ENCODE data around the gene KRTAP2-4.
"Not testable (repeated sequence)": the region's sequence is repeated elsewhere in the genome, so short reads cannot be mapped to it uniquely, and the experiment has no call there.

Gene KRTAP2-4

DNA sequence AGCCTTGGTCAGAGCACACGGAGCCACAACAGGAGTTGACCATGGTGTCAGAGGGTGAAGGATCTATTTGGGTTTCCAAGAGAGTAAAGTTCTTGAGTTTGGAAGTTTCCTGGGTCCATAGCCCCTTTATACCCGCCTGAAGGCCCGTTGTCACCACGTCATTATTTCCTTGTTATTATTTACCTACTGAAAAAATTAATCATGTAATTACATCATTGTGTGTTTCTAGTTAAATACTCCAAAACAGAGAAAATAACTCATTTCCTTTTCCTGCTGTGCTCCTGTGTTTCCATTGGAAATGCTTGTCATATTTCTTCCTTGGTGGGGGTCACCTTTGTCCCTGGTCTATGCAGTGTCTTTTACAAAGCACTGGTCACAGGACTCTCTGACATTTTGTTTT is 32.4 kb upstream of the KRTAP2-4 start, which contains the start of gene KRTAP4-8:
KRTAP4-8 (minus strand) TSS at position 101 of the 400 bp plus-strand sequence; CDS start at position 43, 58 bp downstream.
- H3K9ac ChIP-seq (ENCODE audit: low read depth, low read length) = no peak within 1 kb of the TSS
- no peaks in the 10 kb centered on the region for H3K36me3 ChIP-seq (ENCODE audit: control insufficient read depth, insufficient read depth, low read length)
- H3K9me3 ChIP-seq (ENCODE audit: control insufficient read depth, insufficient read depth, low read length) = no peaks in the 10 kb centered on the region
- H3K4me3 ChIP-seq (ENCODE audit: low read depth, low read length) = no peak within 1 kb of the TSS
- H3K4me1 ChIP-seq (ENCODE audit: control insufficient read depth, insufficient read depth, low read length) = peaks cover 2% of the 10 kb centered on the region
- H3K27me3 ChIP-seq (ENCODE audit: control insufficient read depth, insufficient read depth, low read length) = no peaks in the 10 kb centered on the region

DNA sequence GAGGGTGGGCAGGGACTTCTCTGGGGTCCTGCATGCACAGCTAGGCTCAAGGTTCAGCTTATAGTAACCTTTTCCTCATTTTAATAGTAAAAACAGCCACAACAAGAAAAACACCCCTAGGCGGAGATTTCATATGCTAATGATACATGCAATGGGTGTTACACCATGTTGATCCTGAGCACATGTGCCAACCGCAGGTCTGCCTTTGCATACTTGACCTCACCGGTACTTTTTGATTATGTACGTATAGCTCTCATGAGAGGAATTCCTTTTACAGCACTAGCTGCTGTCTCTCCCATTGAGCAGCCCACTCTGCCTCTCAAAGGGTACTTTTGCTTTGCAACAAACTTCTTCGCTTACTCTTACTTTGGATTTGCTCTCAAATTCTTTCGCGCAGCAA is 30.4 kb upstream of the KRTAP2-4 start:
- Histone ChIP-seq H3K9ac (ENCODE audit: low read depth, low read length) (no peak overlapping the region), H3K4me3 (ENCODE audit: low read depth, low read length) (no peak overlapping the region), H3K4me1 (ENCODE audit: control insufficient read depth, insufficient read depth, low read length) (peaks cover 2% of the 10 kb centered on the region), H3K36me3 (ENCODE audit: control insufficient read depth, insufficient read depth, low read length) (no peaks in the 10 kb centered on the region), H3K27me3 (ENCODE audit: control insufficient read depth, insufficient read depth, low read length) (no peaks in the 10 kb centered on the region), H3K9me3 (ENCODE audit: control insufficient read depth, insufficient read depth, low read length) (peaks cover 3% of the 10 kb centered on the region)

DNA sequence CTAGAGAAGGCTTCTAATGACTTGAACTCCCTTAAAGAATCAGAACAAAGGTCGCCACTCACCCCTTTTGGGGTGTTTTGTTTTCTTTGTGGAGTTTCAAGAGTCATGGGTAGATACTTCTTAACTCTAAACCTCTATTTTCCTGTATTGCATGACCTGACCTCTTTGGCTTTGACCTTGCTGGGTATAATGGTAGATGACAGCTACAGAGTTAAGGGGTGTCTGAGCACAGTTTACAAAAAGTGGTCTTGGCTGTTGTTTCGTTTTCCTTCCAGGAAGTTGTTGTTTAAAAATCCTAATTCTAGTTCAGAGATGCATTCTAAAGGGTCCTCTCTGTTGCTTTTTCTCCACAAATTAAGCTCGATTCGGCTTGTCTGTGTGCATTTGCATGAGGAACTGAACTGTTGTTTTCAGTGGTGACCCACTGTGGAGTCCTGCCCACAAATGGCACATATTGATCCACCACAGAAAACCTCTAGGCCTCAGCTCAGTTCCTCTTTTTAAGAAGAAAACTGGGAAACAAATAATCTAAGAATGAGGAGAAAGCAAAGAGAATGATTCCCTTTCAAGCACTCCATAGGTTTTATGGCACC is 23.2 kb upstream of the KRTAP2-4 start:
- not testable (repeated sequence) for H3K9me3 ChIP-seq (ENCODE audit: control insufficient read depth, insufficient read depth, low read length); H3K27me3 ChIP-seq (ENCODE audit: control insufficient read depth, insufficient read depth, low read length); H3K9ac ChIP-seq (ENCODE audit: low read depth, low read length); H3K4me1 ChIP-seq (ENCODE audit: control insufficient read depth, insufficient read depth, low read length); H3K36me3 ChIP-seq (ENCODE audit: control insufficient read depth, insufficient read depth, low read length); H3K4me3 ChIP-seq (ENCODE audit: low read depth, low read length)

DNA sequence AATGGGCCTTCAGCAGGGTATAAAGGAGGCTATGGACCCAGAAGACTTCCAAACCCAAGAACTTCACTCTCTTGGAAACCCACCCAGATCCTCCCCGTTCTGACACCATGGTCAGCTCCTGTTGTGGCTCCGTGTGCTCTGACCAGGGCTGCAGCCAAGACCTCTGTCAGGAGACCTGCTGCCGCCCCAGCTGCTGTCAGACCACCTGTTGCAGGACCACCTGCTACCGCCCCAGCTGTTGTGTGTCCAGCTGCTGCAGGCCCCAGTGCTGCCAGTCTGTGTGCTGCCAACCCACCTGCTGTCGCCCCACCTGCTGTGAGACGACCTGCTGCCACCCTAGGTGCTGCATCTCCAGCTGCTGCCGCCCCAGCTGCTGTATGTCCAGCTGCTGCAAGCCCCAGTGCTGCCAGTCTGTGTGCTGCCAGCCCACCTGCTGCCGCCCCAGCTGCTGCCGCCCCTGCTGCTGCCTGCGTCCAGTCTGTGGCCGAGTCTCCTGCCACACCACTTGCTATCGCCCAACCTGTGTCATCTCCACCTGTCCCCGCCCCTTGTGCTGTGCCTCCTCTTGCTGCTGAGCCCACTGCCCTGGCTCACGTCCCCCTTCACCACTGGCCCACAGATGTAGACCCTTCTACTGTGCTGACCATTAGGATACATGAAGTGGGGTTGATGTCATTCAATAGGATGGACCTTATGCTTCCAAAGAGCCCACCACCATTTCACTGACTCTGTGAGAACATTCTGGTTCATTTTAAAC is 18.6 kb upstream of the KRTAP2-4 start, which contains the start of gene KRTAP4-7:
KRTAP4-7 (plus strand) TSS at position 51 of the 757 bp plus-strand sequence; CDS start at position 108, 57 bp downstream.
- H3K27me3 ChIP-seq (ENCODE audit: control insufficient read depth, insufficient read depth, low read length); H3K4me1 ChIP-seq (ENCODE audit: control insufficient read depth, insufficient read depth, low read length); H3K4me3 ChIP-seq (ENCODE audit: low read depth, low read length); H3K9me3 ChIP-seq (ENCODE audit: control insufficient read depth, insufficient read depth, low read length); H3K9ac ChIP-seq (ENCODE audit: low read depth, low read length); H3K36me3 ChIP-seq (ENCODE audit: control insufficient read depth, insufficient read depth, low read length): not testable (repeated sequence)

DNA sequence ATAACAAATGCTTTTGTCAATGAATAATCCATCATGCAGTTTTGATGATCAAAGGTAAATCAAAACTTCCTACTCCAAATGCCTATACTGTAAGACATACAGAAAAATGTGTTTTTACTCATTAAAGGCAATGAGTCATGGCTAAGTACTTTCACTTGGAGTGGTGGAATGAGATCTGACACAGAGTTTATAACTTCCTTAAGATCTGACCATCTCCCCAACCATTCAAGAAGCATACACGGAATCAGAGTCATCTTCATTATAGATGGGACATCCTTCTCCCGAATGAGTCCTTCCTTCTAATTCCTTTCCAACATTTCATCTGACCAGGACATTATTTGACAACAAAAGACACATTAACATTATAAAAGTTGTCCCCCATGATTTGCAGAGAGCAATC is 17.7 kb upstream of the KRTAP2-4 start:
- not testable (repeated sequence) for H3K4me1 ChIP-seq (ENCODE audit: control insufficient read depth, insufficient read depth, low read length); H3K4me3 ChIP-seq (ENCODE audit: low read depth, low read length); H3K27me3 ChIP-seq (ENCODE audit: control insufficient read depth, insufficient read depth, low read length); H3K36me3 ChIP-seq (ENCODE audit: control insufficient read depth, insufficient read depth, low read length); H3K9ac ChIP-seq (ENCODE audit: low read depth, low read length); H3K9me3 ChIP-seq (ENCODE audit: control insufficient read depth, insufficient read depth, low read length)

DNA sequence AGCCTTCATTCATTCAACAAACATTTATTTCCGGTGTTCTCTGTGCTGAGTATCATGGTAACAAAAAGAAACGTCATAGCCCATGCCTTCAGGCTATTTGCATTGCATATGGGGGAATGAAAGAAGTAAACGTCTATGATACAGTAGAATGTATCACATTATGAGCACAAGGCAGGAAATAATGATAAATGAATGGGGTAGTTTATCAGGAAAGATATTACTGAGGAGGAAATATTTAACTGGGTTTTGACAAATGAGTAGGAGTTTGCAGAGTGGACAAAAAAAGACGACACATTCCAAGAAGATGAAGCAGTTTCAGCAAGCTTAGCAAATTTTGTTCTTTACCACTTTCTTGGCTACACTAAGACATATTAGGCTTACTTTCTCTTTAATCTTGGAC is 16.9 kb upstream of the KRTAP2-4 start:
- no peaks in the 10 kb centered on the region for H3K4me1 ChIP-seq (ENCODE audit: control insufficient read depth, insufficient read depth, low read length)
- no peak overlapping the region for H3K4me3 ChIP-seq (ENCODE audit: low read depth, low read length)
- no peak overlapping the region for H3K9ac ChIP-seq (ENCODE audit: low read depth, low read length)
- no peaks in the 10 kb centered on the region for H3K9me3 ChIP-seq (ENCODE audit: control insufficient read depth, insufficient read depth, low read length)
- H3K36me3 ChIP-seq (ENCODE audit: control insufficient read depth, insufficient read depth, low read length) = no peaks in the 10 kb centered on the region
- no peaks in the 10 kb centered on the region for H3K27me3 ChIP-seq (ENCODE audit: control insufficient read depth, insufficient read depth, low read length)

DNA sequence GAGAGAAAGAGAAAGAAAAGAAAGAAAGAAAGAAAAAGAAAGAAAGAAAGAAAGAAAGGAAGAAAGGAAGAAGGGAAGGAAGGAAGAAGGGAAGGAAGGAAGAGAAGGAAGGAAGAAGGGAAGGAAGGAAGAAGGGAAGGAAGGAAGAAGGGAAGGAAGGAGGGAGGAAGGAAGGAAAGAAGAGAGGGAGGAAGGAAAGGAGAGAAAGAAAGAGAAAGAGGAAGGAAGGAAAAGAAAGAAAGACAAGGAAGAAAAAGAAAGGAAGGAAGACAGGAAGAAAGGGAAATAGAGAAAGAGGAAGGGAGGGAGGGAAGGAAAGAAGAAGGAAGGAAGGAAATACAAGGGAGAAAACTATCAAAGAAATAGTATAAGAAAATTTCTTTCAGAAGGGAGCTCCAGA is 11.1 kb upstream of the KRTAP2-4 start:
- no peaks in the 10 kb centered on the region for H3K27me3 ChIP-seq (ENCODE audit: control insufficient read depth, insufficient read depth, low read length)
- no peak overlapping the region for H3K9ac ChIP-seq (ENCODE audit: low read depth, low read length)
- no peak overlapping the region for H3K4me3 ChIP-seq (ENCODE audit: low read depth, low read length)
- no peaks in the 10 kb centered on the region for H3K4me1 ChIP-seq (ENCODE audit: control insufficient read depth, insufficient read depth, low read length)
- H3K36me3 ChIP-seq (ENCODE audit: control insufficient read depth, insufficient read depth, low read length) = no peaks in the 10 kb centered on the region
- H3K9me3 ChIP-seq (ENCODE audit: control insufficient read depth, insufficient read depth, low read length) = no peaks in the 10 kb centered on the region

DNA sequence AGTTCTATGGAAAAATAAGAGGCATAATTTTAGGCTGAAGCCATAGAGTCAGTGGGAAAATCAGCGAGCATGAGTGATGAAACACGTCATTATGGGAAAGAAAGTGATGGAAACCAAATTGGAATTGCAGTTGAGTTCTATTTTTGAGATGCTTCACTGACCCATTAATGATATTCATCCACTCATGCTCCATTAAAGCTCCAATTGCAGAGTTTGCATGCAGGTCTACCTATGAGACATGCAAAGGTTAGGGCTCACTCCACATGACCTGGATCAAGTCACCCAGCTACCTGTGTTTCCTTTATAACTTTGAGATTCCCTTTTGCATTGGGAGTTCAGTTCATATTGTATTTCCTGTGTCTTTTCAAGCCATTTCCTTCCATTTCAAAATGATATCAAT is 8.0 kb upstream of the KRTAP2-4 start:
- Histone ChIP-seq H3K36me3 (ENCODE audit: control insufficient read depth, insufficient read depth, low read length) (no peaks in the 10 kb centered on the region), H3K9me3 (ENCODE audit: control insufficient read depth, insufficient read depth, low read length) (no peaks in the 10 kb centered on the region), H3K9ac (ENCODE audit: low read depth, low read length) (no peak overlapping the region), H3K27me3 (ENCODE audit: control insufficient read depth, insufficient read depth, low read length) (no peaks in the 10 kb centered on the region), H3K4me1 (ENCODE audit: control insufficient read depth, insufficient read depth, low read length) (no peaks in the 10 kb centered on the region), H3K4me3 (ENCODE audit: low read depth, low read length) (no peak overlapping the region)

DNA sequence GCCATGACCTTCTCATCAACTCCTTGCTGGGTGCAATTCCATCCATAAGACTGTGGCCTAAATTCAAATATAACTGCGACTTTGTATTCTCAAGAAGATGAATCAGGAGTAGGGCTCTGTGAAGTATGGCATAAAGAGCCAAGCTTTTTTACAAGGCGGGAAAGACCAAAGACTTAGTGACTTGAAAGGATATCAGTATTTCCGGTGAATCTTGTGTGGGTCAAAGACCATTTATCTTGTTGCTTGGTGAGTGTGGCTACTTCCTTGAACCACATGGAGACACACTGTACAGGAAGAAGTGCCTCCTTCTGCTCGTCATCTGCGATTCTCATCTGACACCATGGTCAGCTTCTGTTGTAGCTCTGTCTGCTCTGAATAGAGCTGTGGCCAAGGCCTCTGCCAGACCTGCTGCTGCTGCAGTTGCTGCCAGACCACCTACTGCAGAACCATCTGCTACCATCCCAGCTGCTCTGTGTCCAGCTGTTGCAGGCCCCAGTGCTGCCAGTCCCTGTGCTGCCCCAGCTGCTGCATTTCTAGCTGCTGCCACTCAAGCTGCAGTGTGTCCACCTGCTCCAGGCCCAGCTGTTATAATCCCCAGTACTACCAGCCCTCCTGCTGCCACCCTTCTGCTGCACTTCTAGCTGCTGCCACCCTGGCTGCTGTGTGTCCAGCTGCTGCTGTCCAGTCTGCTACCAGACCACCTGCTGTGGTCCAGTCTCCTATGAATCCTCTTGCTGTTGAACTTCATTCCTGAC is 6.1 kb upstream of the KRTAP2-4 start:
- H3K4me1 ChIP-seq (ENCODE audit: control insufficient read depth, insufficient read depth, low read length) = no peaks in the 10 kb centered on the region
- no peaks in the 10 kb centered on the region for H3K36me3 ChIP-seq (ENCODE audit: control insufficient read depth, insufficient read depth, low read length)
- no peaks in the 10 kb centered on the region for H3K9me3 ChIP-seq (ENCODE audit: control insufficient read depth, insufficient read depth, low read length)
- no peak overlapping the region for H3K9ac ChIP-seq (ENCODE audit: low read depth, low read length)
- no peak overlapping the region for H3K4me3 ChIP-seq (ENCODE audit: low read depth, low read length)
- H3K27me3 ChIP-seq (ENCODE audit: control insufficient read depth, insufficient read depth, low read length) = no peaks in the 10 kb centered on the region

DNA sequence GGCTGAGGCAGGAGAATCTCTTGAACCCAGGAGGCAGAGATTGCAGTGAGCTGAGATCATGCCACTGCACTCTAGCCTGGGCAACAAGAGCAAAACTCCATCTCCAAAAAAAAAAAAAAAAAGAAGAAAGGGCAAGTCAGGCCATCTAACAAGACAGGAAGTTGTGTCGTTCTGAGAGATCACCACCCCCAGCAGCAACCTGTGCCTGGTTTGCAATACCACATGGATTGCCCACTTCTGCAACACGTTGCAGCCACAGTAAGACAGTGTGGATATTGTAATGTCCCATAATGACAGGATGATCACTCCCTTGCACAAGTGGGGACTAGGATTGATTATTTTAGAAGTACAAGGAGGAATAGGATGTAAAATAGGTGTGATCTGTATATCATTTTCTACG is 3.4 kb upstream of the KRTAP2-4 start:
- H3K9ac ChIP-seq (ENCODE audit: low read depth, low read length) = no peak overlapping the region
- no peaks in the 10 kb centered on the region for H3K4me1 ChIP-seq (ENCODE audit: control insufficient read depth, insufficient read depth, low read length)

DNA sequence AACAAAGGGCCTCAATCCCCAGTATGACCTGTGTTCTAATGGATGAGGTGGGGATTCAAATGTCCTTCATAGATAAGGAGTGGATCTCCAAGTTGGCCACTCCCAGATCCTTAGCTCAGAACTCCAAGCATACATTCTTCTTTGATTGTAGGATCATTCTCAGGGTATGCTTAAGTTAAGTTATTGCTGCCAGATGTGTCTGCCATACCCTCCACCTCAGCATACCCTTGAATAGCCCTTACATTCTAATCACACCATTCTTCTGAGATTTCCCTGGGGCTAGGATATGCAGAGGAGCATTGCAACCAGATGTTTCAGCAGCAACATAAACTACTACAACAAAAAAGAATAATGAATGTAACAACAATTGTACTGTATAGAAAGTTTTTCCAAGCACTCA is 1.6 kb upstream of the KRTAP2-4 start:
- Histone ChIP-seq H3K27me3 (ENCODE audit: control insufficient read depth, insufficient read depth, low read length) (no peaks in the 10 kb centered on the region), H3K4me1 (ENCODE audit: control insufficient read depth, insufficient read depth, low read length) (no peaks in the 10 kb centered on the region), H3K9ac (ENCODE audit: low read depth, low read length) (no peak overlapping the region)

More for the DNA sequence above, 3.4 kb upstream of the KRTAP2-4 start:
- Histone ChIP-seq H3K9me3 (ENCODE audit: control insufficient read depth, insufficient read depth, low read length) (no peaks in the 10 kb centered on the region), H3K27me3 (ENCODE audit: control insufficient read depth, insufficient read depth, low read length) (no peaks in the 10 kb centered on the region), H3K4me3 (ENCODE audit: low read depth, low read length) (no peak overlapping the region), H3K36me3 (ENCODE audit: control insufficient read depth, insufficient read depth, low read length) (no peaks in the 10 kb centered on the region)

More for the DNA sequence above, 1.6 kb upstream of the KRTAP2-4 start:
- H3K36me3 ChIP-seq (ENCODE audit: control insufficient read depth, insufficient read depth, low read length) = no peaks in the 10 kb centered on the region
- no peaks in the 10 kb centered on the region for H3K9me3 ChIP-seq (ENCODE audit: control insufficient read depth, insufficient read depth, low read length)
- H3K4me3 ChIP-seq (ENCODE audit: low read depth, low read length) = no peak overlapping the region

Measured in iPS-15b (cell line).